Muscle of leg (tissue), 11 donors: Measurements from ENCODE around the gene MVB12A. TPM values are rescaled to one million over a fixed set of nuclear protein-coding genes. Genes with fewer than 3 reads are reported as not detected.

Experiments used
- DNase-seq: peaks from one replicate; pipeline ENCODE4 v3.0.0; 2013
- H3K27ac ChIP-seq: one replicate; pipeline ENCODE4 v1.5.1; 2013; ENCODE audit warnings: mild to moderate bottlenecking, low read length, control low read depth
- H3K27me3 ChIP-seq: one replicate; pipeline ENCODE4 v1.6.1; 2013; ENCODE audit warnings: low read length; ENCODE audit not compliant: control insufficient read depth, insufficient read depth
- H3K36me3 ChIP-seq: one replicate; pipeline ENCODE4 v1.6.1; 2013; ENCODE audit warnings: low read length; ENCODE audit not compliant: control insufficient read depth, insufficient read depth
- H3K4me1 ChIP-seq: one replicate; pipeline ENCODE4 v1.6.1; 2013; ENCODE audit warnings: low read length; ENCODE audit not compliant: control insufficient read depth, insufficient read depth
- H3K4me3 ChIP-seq: one replicate; pipeline ENCODE4 v1.5.1; 2013; ENCODE audit warnings: low read length, control low read depth
- H3K9me3 ChIP-seq: replicated peaks from 2 replicates; pipeline ENCODE4 v1.6.1; 2013; ENCODE audit warnings: low read depth, low read length; ENCODE audit not compliant: control insufficient read depth
- WGBS: methylation state at CpG from one replicate; pipeline ENCODE4 v1.1.5; 2013; ENCODE audit warnings: missing lambda C conversion rate; ENCODE audit not compliant: insufficient coverage; 5-methylcytosine and 5-hydroxymethylcytosine counted together
- polyA plus RNA-seq, 8 donors: library from polyadenylated mRNA; unstranded; fragments of 120-200 nt; gene quantifications; one replicate each; pipeline versions ENCODE4 v1.2.1 to v1.2.3, GENCODE V29; 2013; ENCODE audit warnings: inconsistent platforms in 1 of 8, low replicate concordance in 1 of 8; ENCODE audit not compliant: insufficient read length in 8 of 8, insufficient read depth in 1 of 8
- total RNA-seq: library from RNA; stranded (reverse); fragments of 120-200 nt; gene quantifications from one replicate; pipeline ENCODE4 v1.2.4, GENCODE V29; 2013

Gene MVB12A
- total and polyA plus RNA-seq, 9 donors = 29.5 to 44.3 (median 32.9) TPM

DNA sequence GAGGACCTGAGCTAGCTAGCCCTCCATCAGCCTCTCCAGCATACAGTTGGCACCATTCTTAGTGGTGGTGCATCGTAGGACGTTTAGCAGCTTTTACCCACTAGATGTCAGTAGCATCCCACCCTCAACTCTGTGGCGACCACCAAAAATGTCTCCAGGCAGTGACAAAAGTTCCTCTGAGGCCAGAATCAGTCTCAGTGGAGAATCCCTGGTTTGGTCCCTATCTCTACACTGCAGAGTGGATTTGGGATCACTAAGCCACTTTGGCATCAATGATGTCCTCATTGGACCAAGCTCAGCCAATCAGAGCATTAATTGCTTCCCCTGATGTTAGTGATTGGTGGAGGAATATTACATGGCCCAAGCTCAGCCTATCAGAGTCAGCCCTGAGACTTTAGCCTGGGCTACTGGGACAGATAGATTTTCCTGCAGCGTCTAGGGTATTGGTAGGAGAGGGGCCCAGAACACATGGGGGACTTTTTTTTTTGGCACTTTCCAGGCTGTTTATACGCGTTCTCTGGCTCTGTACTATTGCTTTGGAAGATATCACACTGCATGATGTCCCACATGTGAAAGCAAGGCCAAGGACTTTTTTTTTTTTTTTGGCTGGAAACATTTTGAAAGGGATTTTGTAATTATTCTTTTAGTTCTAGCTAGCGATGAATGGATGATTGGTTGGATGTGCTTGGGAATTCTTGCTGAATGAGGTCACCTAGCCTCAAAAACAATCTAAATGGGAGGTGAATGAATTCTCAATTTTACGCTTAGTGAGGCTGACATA, 21.6 kb downstream of the MVB12A start:
- Histone ChIP-seq H3K4me1 (peaks cover 10% of the 10 kb centered on the region), H3K9me3 (peaks cover 5% of the 10 kb centered on the region), H3K27ac (peak overlapping the region; percentile 80), H3K36me3 (peaks cover under 1% of the 10 kb centered on the region), H3K27me3 (no peaks in the 10 kb centered on the region), H3K4me3 (no peak overlapping the region)
- peak; percentile 94 for DNase-seq
- 43% methylated on average over 3 of the region's 8 CpGs for WGBS

DNA sequence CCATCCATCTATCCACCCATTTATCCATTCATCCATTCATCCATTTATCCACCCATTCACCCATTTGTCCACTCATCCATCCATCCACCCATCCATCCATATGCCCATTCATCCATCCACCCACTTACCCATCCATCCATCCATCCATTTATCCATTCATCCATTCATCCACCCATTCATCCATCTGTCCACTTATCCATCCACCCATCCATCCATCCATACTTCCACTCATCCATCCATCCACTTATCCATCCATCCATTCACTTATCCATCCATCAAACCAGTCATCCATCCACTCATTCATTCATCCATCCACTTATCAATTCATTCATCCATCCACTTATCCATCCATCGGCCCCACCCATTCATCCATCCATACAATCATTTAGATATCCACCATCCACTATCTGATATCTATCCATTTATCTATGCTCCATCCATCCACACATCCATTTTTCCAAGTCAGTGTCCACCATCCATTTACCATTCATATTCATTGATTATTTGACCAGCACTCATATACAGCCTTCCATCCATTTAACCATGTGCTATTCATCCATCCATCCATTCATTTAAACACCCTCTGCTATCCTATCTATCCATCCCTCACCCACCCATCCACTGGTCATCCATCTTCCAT, 25.8 kb downstream of the MVB12A start:
- H3K27me3 ChIP-seq = no peaks in the 10 kb centered on the region
- H3K9me3 ChIP-seq = peaks cover 5% of the 10 kb centered on the region
- WGBS = 100% methylated on average over 1 of the region's 1 CpG
- H3K36me3 ChIP-seq = no peaks in the 10 kb centered on the region
- no peak overlapping the region for H3K4me3 ChIP-seq
- DNase-seq = no peak
- no peak overlapping the region for H3K27ac ChIP-seq
- peaks cover 16% of the 10 kb centered on the region for H3K4me1 ChIP-seq

DNA sequence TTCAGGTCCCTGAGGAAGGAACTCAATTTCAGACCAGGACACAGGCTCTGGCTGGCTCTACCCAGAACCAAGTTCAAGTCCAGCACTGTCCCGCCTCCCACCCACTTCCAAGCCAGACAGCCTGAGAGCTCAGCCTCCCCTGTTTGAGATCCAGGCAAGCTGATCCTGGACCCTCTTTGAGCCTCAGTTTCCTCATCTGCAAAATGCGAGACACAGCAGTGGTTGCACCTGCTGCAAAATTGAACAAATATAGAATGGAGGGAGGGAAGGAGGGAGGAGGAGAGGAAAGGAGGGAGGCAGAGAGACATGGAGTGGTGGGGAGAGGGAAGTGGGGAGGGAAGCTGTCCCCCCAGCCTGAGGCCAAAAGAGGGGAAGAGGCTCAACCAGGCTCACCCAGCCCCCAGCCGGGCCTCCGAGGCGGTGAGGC, 27.9 kb downstream of the MVB12A start:
- H3K27ac ChIP-seq = no peak overlapping the region
- no peaks in the 10 kb centered on the region for H3K9me3 ChIP-seq
- WGBS = 19% methylated on average over 5 of the region's 5 CpGs
- no peak for DNase-seq
- peaks cover 6% of the 10 kb centered on the region for H3K4me1 ChIP-seq
- H3K4me3 ChIP-seq = peak overlapping the region; percentile 24
- peaks cover 2% of the 10 kb centered on the region for H3K27me3 ChIP-seq
- no peaks in the 10 kb centered on the region for H3K36me3 ChIP-seq

DNA sequence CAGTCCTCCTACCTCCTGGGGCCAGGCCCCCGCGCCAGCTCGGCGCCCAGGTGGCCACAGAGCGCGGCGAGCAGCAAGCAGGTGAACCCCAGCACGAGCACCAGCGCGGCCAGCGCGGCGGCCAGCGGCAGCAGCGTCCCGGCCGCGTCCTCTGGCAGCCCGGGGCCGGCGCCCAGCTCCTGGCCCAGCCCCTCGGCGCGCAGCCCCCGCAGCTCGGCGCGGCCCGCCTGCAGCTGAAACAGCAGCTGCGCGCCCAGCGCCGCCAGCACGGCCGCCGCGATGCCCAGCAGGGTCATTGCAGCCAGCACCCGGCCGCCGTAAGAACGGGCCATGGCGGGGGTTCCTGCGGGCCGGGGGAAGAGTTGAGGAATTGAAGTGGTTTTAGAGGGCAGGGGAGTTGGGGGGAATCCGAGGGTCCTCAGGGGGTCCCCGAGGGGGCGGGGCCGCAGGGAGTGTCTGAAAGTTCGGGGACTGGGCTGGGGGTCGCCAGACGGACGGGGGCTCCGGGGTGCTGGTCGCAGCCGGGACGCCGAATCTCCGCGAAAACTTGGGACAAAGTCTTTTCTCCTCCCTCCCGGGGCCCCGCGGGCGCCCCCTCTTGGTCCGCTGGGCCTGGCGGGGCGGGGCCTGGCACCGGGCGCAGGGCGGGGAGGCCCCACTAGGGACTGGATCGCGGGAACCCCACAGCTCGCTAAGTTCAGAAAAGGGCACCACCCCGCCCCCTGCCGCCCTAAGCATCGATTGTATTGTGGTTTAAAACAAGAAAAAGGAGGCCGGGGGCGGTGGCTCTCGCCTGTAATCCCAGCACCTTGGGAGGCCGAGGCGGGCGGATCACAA, 28.5 kb downstream of the MVB12A start, which contains the start of gene TMEM221:
Gene TMEM221 (minus strand): TSS at position 538 of the 837 bp plus-strand sequence. CDS start 206 bp downstream, at position 332.
- Histone ChIP-seq H3K4me1 (peaks cover 6% of the 10 kb centered on the region), H3K27ac (no peak within 1 kb of the TSS), H3K9me3 (no peaks in the 10 kb centered on the region), H3K4me3 (peak within 1 kb of the TSS; percentile 39), H3K27me3 (peaks cover 5% of the 10 kb centered on the region), H3K36me3 (no peaks in the 10 kb centered on the region)
- WGBS = 1% methylated on average over 55 of the region's 81 CpGs
- peak; percentile 64 for DNase-seq

DNA sequence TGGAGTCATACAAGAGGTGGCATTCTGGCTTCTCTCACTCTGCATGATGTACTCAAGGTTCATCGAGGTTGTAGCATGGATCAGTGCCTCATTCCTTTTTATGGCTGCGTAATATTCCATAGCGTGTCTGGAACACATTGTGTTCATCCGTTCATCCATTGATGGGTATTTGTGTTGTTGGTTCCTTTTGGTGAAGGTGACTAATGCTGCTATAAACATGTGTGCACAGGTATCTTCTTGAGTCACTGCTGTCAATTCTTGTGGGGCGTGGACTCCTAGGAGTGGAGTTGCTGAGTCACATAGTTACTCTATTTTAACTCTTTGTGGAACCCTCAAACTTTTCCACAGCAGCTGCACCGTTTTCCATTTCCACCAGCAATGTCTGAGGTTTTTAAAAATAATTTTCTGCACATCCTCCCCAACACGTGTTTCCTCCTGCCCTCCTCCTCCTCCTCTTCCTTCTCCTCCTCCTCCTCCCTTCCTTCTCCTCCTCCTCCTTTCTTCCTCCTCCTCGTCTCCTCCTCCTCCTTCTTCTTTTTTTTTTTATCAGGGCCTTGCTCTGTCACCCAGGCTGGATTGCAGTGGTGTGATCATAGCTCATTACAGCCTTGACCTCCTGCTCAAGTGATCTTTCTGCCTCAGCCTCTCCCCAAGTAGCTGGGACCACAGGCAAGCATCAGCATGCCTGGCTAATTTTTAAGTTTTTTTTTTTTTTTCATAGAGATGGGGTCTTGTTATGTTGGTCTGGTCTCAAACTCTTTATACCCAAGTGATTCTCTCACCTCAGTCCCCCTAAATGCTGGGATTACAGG, 30.6 kb downstream of the MVB12A start:
- H3K27me3 ChIP-seq = peaks cover 25% of the 10 kb centered on the region
- H3K36me3 ChIP-seq = no peaks in the 10 kb centered on the region
- no peaks in the 10 kb centered on the region for H3K9me3 ChIP-seq
- H3K4me3 ChIP-seq = no peak overlapping the region
- WGBS = 59% methylated on average over 6 of the region's 8 CpGs
- H3K27ac ChIP-seq = no peak overlapping the region
- DNase-seq = peak; percentile 27
- H3K4me1 ChIP-seq = peaks cover 6% of the 10 kb centered on the region

DNA sequence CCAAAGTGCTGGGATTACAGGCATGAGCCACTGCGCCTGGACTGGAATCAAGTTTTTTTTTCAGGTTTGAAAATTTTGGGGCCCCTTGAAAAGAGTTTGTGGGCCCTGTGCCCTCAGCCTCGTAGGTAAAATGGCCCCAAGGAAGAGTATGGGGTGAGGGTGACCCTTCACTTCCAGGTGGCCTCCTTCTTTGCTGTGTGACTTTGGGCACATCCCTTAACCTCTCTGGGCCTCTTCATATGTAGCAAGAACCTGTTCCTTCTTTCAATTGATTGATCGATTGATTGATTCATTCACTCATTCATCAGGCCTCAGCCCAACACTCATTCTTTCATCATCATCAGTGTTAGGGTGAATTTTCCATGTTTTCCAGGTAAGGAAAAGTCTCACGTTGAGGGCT, 32.0 kb downstream of the MVB12A start:
- no CpG with 5 or more reads among the region's 4 CpGs for WGBS
- peaks cover 38% of the 10 kb centered on the region for H3K27me3 ChIP-seq

DNA sequence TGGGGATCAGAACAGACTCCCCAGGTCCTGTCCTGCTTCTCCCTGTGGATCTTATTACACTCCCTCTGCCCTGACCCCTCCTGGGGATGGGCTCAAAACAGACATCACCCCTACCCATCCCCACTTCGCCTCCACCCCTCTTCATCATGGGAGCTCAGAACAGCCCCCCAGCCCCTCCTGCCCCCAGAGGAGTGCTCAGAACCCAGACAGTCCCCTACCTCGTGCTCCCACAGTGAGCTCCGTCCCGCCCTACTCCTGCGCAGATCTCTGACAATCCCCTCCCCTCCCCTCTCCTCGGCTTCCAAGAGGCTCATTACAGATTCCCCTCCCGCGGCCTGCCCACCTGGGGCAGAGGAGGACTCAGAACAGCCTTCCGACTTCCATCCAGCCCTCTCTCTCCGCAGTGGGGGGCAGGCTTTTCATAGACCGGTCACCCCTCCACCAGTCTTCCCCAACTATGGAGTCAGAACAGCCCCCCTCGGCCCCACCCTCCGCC, 34.8 kb downstream of the MVB12A start:
- Histone ChIP-seq H3K27ac (no peak overlapping the region), H3K27me3 (peaks cover 51% of the 10 kb centered on the region), H3K9me3 (no peaks in the 10 kb centered on the region), H3K4me1 (peaks cover 3% of the 10 kb centered on the region), H3K36me3 (no peaks in the 10 kb centered on the region), H3K4me3 (no peak overlapping the region)
- WGBS = 3% methylated on average over 10 of the region's 13 CpGs
- DNase-seq = no peak

More for the DNA sequence above, 32.0 kb downstream of the MVB12A start:
- H3K27ac ChIP-seq = no peak overlapping the region
- H3K9me3 ChIP-seq = no peaks in the 10 kb centered on the region
- H3K36me3 ChIP-seq = no peaks in the 10 kb centered on the region
- peaks cover 9% of the 10 kb centered on the region for H3K4me1 ChIP-seq
- no peak overlapping the region for H3K4me3 ChIP-seq
- no peak for DNase-seq

DNA sequence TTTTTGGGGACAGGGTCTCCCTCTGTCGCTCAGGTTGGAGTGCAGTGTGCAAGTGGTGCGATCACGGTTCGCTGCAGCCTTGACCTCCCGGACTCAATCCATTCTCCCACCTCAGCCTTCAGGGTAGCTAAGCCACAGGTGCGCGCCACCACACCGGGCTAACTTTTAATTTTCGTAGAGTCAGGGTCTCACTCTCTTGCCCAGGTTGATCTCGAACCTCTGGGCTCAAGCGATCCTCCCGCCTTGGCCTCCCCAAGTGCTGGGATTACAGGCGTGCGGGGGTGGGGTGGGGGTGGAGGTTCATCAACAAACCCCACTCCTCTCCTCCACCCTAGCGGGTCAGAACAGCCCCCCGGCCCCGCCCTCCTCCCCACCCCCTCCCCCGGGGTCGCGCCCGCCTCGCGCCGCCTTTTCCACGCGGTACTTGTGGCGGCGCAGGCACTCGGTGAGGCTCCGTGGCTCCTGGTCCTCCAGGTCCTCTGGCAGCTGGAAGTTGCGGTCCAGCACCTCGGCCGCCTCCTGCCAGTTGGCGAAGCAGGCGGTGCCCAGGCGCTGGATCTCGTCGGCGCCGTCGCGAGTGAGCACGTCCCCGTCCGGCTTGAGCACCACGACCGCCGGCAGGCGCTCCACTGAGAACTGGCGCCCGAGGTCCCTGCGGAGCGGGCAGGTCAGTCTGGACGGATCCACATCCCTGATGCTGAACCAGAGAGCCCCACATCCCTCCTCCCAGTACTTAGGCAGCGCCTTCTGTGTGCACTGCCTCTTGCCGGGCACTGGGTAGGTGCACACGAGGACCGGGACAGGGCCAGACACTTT, 35.7 kb downstream of the MVB12A start:
- no peak for DNase-seq
- peaks cover 51% of the 10 kb centered on the region for H3K27me3 ChIP-seq

DNA sequence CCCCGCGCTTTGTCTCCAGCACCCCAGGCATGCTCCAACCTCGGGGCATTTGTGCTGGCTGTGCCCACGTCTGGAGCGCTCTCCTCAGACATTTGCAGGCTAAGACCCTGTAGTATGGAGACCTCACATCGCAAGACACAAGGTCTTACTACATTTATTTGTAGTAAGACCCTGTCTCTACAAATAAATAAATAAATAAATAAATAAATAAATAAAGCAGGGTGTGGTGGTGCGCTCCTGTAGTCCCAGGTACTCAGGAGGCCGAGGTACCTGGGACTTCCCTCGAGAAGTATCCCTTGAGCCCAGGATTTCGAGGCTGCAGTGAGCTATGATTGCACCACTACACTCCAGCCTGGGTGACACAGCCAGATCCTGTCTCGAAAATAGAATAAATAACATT, 36.3 kb downstream of the MVB12A start:
- no peaks in the 10 kb centered on the region for H3K9me3 ChIP-seq
- WGBS = 64% methylated on average over 9 of the region's 11 CpGs
- H3K27ac ChIP-seq = no peak overlapping the region
- peaks cover 51% of the 10 kb centered on the region for H3K27me3 ChIP-seq
- peaks cover 3% of the 10 kb centered on the region for H3K4me1 ChIP-seq
- no peaks in the 10 kb centered on the region for H3K36me3 ChIP-seq
- DNase-seq = no peak
- H3K4me3 ChIP-seq = no peak overlapping the region

More for the DNA sequence above, 35.7 kb downstream of the MVB12A start:
- Histone ChIP-seq H3K36me3 (no peaks in the 10 kb centered on the region), H3K4me3 (no peak overlapping the region), H3K27ac (no peak overlapping the region), H3K9me3 (no peaks in the 10 kb centered on the region), H3K4me1 (peaks cover 3% of the 10 kb centered on the region)
- WGBS = 11% methylated on average over 45 of the region's 58 CpGs
